Skin epidermis (tissue), 12 donors: Measurements from ENCODE around the gene SLC5A10.

Experiments
- H3K27ac ChIP-seq, 21 experiments: fragments of 200-600 bp; sonication (generic) in 11 of 21; one replicate each; pipeline ENCODE4 v1.5.0; 2020; ENCODE audit warnings: mild to moderate bottlenecking in 3 of 21, inconsistent platforms in 2 of 21, moderate library complexity in 2 of 21
- H3K4me3 ChIP-seq, 7 experiments: fragments of 200-600 bp; sonication (generic) in 2 of 7; one replicate each; pipeline ENCODE4 v1.5.0; 2020; ENCODE audit warnings: inconsistent platforms in 2 of 7, mild to moderate bottlenecking in 2 of 7, moderate library complexity in 1 of 7

Gene SLC5A10

DNA sequence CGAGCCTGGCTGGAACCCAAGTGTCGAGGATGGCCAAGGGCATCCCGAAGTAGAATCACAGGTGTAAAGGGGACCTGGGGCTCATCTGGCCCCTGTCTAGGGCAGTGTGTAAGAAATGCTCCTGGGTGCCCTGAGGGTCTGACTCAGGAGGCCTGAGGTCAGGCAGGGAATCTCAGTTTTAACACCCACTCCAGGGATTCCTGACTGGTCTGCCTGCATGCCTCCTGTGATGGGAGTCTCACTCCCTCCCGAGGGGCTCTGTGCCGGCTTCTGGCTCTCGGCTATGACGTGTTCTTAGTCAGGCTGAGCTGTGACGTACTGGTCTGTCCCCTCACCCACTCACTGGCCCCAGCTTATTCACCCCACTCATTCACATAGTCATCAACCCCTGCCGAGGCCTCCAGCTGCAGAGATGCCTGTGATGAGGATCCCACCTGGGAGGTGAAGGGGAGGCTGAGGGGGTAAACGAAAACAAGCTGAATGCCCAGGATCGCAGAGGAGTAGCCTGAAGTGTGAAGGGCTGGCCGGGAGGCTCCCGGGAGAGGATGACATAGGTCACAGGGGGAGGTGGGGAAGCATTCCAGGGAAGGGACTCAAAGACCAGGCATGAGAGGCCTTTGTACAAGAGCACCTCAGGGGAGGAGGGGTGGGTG is 28.8 kb downstream of the SLC5A10 start:
- Histone ChIP-seq H3K27ac (peak overlapping the region in 3 of 21 experiments; percentile 63 to 81 (median 81)), H3K4me3 (no peak overlapping the region)

DNA sequence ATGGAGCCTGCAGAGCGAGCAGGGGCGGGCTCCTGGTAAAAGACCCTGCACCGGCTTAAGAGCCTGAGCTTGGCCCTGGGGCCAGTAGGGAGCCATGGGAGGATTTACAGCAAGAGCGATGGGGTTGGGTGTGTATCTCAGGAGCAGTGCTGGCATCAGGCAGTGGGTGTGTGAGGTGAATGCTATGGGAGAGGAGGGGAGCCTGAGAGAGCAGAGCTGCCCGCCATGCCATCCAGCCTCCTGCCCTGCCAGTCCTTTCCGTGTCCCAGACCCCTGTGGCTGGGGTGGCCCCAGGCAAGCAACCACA is 29.3 kb downstream of the SLC5A10 start:
- Histone ChIP-seq H3K4me3 (no peak overlapping the region), H3K27ac (peak overlapping the region in 10 of 21 experiments; percentile 23 to 81 (median 48))

DNA sequence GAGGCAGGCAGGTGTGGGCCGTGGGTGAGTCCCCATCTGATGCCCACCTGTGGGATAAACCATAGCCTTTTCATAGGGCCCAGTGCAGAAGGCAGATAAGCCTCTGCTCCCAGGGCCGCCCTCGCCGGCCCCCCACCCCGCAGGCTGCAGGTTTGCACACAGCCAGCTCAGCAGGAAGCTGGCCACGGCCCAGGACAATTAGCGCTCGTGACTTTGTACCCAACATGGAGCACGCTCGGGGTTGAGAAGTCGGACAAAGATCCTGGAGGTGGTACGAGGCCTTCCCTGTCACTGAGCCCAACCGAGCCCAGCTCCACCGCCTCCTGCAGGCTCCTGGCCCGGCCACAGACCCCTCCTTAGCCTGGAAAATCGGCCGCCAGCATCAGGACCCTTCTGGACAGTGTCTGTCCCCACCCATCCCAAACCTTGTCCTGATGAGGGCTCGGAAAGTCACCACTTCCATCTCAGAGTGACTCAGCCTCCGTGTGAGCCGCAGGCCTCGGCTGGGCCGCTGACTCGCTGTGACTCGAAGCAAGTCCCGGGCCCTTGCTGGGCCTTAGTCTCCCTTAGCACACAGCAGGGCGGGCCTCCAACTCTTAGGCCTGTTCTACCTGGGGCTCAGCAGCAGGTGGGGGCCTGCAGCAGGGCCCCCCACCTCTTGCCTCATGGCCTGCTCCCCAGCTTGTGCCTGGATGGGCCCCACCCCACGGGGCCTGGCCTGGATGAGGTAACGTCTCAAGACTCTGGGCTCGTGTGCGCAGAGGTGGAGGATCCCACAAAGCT is 29.9 kb downstream of the SLC5A10 start:
- H3K27ac ChIP-seq, result peak overlapping the region in 18 of 21 experiments; percentile 6 to 81 (median 54)
- H3K4me3 ChIP-seq, result no peak overlapping the region

DNA sequence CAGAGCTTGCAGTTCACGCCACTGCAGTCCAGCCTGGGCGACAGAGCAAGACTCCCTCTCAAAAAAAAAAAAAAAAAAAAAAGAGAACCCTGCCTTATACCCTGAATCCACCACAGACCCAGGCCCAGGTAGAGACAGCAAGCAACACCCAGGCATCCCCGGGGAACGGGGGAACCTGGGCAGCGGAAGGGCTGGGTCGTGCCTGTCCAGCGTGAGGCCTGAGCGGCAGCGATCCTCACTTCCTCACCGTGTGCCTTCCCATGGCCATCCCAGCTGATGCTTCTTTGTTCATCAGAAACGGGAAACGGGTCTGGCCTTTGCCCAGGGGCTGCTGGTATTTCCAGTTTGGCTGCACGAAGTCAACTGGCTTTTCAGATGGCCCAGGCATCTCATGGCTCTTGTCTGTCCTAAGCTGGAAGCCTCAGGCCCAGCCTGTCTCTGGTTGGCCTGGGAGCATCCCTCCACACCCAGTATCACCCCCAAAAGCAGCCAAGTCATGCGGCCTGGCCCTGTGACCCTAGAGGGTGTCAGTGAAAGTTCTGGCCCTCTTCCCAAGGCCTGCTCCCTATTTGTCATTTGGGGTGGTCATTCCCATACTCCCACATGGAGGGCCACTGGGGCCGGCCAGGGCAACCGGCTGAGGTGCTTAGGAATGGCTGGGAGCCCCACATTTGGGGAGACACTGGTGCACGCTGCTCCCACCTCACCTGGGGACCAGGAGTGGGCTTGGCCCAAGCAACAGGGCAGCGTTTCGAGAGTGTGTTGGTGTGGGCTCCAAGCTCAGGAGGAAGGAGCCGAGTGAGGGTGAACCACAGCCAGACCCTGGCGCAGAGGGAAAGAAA is 32.5 kb downstream of the SLC5A10 start:
- Histone ChIP-seq H3K27ac (peak overlapping the region in 1 of 21 experiments; percentile 39), H3K4me3 (no peak overlapping the region)

DNA sequence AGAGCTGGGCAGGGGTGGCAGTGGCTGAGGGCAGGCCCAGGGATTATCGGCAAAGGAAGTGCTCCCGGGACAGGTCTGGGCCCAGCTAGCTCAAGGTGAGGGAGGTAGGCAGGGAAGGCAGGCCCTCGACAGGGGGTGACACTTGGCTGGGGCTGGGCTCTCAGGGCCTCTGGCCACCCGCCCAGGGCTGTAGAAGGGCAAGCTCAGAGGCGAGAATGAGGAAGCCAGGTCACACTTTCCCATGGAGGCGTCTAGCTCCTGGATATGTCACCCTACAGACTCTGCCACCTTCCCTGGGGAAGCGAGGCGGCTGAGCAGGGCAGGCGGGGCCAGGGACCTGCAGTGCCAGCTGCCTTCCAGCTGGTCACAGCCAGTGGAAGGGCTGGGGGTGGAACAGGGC is 33.5 kb downstream of the SLC5A10 start:
- Histone ChIP-seq H3K4me3 (no peak overlapping the region), H3K27ac (peak overlapping the region in 8 of 21 experiments; percentile 4 to 60 (median 40))

DNA sequence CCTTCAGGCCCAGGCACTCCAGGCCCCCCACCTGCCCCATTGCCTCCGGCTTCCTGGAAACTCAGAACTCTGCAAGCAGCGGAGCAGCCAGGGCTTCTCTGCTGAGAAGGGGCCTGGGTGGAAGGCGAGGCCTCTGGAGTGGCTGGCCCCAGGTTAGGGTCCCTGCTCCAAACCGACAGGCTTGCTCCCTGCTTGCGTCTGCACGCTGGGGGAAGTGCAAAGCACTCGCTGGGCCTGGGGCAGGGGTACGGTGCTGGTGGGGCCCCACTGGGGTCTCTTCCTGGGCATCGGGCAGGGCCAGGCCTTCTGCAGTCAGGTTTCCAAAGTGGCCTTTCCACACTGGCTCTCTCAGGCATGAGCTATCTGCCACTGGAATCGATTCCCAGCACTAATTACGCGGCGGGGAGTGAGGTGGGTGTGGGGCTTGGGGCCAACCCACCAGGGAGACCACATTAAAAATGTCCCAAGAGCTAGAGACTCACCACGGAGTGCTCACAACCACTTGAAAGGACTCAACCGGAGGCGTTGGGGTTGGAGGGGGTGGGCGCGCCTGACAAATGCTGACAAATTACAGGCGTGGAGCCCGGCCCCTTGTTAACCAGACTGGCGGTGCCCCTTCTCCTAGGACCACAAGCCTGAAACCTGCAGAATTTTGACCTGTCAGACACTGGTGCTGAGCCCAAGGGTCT is 34.7 kb downstream of the SLC5A10 start:
- Histone ChIP-seq H3K4me3 (no peak overlapping the region), H3K27ac (no peak overlapping the region)

DNA sequence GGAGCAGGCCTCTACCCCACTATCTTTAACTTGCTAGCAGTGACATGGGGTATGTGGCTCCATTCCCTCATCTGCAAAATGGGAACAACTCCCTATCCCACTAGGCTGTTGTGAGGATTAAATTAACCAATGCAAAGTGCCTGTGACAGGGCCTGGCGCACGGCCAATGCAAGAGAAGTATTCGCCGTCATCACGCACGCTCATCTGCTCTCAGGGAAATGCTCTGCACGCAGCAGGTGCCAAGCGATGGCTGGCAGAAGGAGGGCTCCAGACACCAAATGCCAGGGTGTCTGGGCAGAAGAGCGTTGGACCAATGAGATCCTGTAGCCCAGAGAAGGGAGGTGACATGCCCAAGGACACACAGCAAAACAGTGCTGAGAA is 35.3 kb downstream of the SLC5A10 start:
- no peak overlapping the region for H3K4me3 ChIP-seq
- H3K27ac ChIP-seq, result no peak overlapping the region

DNA sequence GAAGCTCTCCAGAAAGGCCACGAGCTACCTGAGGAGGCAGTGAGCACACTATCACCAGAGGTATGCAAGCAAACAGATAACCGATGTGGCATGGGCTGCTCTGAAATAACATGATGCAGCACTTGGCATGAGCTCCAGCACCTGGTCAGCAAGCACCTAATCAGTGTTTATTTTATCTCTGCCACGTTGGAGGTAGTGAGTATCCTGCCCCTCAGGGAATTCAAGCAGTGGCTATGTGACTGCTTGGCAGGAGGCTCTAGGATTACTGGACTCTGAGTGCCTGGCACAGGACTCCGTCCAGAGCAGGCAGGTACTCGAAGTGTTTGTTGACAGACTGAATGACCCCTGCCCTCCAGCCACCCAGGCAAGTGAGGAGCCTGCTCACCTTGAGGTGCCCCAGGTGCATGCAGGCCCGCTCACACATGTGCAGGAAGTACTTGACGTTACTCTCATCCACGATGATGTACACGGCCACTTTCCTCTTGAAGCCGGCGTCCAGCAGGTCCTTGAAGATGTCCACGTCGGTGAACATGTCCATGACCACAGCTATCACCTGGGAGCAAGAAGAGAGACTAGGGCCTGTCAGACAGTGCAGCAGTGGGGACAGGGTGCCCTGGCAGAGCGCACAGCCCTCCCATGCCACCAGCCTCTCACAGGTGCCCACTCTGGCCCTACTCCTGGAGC is 36.0 kb downstream of the SLC5A10 start:
- peak overlapping the region in 2 of 21 experiments; percentile 2 to 18 for H3K27ac ChIP-seq
- no peak overlapping the region for H3K4me3 ChIP-seq

DNA sequence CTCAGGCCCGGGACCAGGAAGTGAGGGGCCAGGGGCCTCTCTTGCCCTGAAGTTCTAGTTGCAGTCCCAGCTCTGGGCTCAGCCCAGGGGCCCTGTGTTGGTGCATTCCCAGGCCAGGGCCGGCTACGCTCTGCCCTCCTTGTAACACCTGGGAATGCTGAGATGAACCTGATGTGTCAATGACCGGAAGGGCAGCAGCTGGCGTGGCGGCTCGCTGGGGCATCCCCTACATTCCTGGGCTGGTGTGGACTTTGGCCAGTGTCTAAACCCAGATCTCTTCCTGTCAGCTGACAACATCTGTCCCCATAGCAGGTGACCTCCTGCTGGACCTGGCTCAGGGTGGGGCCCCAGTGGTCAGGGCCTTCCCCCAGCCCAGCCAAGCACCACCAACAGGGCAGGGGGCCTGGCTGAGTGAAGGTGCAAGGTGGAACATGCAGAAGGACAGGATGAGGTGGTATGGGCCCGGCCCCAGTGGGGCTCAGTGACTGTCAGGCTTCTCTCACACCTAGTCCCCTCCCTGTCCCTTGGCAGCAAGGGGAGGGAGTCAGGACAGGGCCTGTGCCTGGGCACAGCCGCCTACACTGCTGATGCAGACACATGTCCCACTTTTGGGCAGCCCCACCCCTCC is 36.7 kb downstream of the SLC5A10 start:
- no peak overlapping the region for H3K4me3 ChIP-seq
- H3K27ac ChIP-seq, result peak overlapping the region in 6 of 21 experiments; percentile 2 to 55 (median 18)

DNA sequence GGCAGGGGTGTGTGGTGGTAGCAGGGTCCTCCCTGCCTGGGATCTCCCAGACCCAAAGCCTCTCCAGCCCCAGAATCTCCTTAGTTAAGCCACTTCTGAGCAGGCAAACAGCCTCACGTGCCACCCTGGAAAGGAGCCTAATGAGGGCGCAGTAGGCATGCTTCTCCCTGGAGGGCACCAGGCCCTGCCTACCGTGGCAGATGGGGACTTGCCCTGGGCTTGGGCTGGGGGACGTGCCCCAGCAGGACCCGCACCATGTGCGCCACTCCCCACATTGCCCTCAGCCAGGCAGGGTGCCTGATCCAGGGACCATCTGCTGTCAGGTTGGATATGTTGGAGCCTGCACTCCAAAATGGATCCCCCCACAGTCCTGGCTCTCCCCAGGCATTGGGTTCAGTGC is 38.4 kb downstream of the SLC5A10 start:
- H3K4me3 ChIP-seq, result no peak overlapping the region
- peak overlapping the region in 7 of 21 experiments; percentile 18 to 60 (median 47) for H3K27ac ChIP-seq

DNA sequence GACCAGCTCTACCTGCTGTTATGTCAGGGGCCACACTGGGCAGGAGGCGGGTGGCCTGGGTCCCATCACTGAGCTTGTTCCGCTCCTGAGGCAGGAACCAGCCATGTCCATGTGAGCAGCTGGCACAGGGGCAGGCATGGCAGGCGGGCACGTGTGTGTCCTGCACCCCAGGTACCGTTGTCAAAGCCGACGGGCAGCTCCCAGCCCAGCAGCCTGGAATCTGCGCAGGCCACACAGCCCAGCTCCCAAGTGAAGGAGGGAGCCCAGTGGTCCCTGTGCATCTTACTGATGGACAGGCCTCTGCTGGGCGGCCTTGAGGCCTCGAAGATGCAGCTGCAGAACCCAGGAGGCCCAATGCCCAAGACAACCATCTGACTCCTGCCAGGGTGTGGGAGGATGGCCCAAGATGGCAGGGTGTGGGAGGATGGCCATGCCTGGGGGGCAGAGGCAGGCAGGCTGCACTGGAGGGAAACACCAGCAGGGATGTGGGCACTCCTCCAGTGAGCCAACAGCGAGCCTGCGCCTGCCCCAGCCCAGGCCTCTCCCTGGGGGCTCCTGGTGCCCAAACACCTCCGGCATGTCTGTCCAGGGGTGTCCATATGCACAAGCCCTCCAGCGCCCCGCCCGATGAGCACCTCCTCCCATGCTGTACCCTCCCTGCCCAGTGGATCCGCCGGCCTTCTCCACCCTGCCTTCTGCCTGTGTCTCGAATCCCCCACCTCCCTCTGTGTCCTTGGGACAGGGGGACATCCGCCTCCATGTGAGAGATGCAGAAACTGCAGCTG is 39.8 kb downstream of the SLC5A10 start:
- Histone ChIP-seq H3K27ac (peak overlapping the region in 9 of 21 experiments; percentile 18 to 65 (median 45)), H3K4me3 (no peak overlapping the region)

DNA sequence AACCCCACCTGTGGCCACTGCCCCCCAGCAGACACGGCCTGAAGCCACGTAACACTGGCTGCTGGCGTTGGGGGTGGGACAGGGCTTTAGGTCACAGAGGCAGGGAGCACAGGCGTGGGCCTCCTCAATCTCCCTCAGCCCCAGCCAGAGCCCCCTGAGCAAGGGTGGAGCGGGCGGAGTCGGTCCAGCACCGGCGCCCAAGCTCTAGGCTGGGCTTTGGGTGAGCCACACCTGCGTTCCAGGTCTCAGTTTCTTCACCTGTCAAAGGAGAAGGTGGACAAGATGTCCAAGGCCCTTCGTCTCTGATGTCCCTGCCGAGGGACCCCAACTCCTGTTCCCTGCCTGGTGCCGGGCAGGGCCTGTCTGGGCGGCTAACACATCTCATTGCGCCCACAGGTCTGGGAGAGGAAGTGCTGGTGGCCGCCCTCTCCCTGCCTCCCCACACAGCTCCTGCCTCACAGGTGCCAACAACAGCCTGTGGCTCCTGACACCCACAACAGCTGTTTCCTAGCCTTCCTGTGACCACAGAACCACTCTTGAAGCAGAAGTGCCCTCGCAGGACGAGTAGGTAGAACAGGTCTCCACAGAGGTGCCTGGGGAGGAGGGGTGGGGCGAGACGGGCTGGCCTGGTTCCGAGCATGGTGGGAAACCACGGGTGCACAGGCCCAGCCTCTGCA is 40.6 kb downstream of the SLC5A10 start:
- H3K27ac ChIP-seq, result peak overlapping the region in 9 of 21 experiments; percentile 4 to 65 (median 53)
- H3K4me3 ChIP-seq, result no peak overlapping the region

DNA sequence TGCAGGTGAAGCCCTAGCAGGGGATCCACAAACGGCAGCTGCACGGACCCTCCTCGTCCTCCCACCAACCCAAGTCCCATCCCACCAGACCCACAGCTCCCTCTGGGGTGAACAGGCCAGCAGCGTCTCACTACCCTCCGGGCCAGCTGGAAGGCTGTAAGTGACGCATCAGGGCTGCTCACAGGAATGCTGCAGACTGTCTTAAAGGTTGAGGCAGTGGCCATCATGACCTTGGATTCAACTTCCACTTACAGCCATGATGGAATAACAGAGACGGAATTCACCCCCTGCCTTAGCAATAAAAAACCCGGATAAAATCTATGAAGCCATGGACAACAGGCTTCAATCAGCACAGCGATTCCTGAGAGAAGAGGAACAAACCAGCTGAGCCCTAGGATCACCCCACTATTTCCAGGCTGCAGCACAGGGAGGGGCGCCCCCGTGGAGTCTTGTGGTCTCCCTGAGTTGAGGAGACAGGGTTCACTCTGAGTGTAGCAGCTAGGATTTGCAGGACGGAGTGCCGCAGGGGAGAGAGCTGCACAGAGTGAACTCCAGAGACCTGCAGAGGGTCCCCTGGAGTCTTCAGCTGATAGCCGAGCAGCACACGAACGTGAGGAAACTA is 42.1 kb downstream of the SLC5A10 start:
- Histone ChIP-seq H3K4me3 (no peak overlapping the region), H3K27ac (peak overlapping the region in 4 of 21 experiments; percentile 17 to 51 (median 25))

DNA sequence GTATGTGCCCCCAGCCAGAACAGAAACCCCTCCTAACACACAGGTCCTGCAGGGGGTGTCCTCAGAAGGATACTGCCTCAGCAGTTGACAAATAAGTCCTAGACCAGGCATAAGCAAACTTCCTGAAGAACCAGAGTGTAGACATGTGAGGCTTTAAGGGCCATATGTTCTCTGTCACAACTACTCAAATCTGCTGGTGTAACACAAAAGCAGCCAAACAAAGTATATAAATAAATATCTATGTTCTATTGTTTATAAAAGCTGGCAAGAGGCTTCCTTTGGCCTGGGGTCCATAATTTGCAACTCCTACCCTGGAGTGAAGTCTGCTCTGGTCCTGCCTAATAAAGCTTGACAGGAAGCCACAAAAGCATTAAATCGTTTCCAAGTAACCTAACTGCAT is 42.7 kb downstream of the SLC5A10 start:
- Histone ChIP-seq H3K27ac (peak overlapping the region in 1 of 21 experiments; percentile 17), H3K4me3 (no peak overlapping the region)

DNA sequence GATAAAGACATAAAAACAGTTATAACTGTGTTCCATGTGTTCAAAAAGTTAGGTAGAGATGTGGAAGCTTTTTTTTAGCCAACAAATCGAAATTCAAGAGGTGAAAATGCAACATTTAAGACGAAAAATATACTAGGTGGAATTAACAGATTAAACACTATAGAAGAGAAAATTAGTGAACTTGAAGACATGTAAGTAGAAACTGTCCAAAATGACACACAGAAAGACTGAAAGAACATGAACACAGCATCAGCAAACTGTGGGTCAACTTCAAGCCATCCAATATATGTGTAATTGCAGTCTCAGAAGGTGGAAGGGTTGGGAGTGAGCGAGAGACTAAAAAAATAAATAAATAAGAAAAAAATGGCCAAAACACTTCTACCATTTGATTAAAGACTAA is 43.3 kb downstream of the SLC5A10 start:
- Histone ChIP-seq H3K4me3 (no peak overlapping the region), H3K27ac (no peak overlapping the region)

DNA sequence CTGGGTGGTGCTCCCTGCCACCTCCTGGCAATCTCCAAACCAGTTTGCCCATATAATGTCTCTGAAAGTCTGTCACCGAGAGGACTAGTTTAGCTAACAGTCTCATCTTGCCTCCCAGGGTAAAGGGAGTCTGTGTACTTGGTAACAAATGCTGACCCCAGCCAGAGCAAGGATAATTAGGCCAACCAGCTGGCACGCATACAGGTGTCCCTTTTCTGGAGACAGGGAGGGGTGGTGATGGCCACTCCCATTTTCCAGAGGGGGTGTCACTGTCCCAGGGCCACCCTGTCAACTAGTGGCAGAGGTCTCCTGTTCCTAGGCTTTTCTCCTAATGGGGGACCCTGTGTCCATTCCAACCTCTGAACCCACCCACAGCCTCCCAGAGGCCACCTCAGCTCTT is 44.5 kb downstream of the SLC5A10 start:
- no peak overlapping the region for H3K27ac ChIP-seq

DNA sequence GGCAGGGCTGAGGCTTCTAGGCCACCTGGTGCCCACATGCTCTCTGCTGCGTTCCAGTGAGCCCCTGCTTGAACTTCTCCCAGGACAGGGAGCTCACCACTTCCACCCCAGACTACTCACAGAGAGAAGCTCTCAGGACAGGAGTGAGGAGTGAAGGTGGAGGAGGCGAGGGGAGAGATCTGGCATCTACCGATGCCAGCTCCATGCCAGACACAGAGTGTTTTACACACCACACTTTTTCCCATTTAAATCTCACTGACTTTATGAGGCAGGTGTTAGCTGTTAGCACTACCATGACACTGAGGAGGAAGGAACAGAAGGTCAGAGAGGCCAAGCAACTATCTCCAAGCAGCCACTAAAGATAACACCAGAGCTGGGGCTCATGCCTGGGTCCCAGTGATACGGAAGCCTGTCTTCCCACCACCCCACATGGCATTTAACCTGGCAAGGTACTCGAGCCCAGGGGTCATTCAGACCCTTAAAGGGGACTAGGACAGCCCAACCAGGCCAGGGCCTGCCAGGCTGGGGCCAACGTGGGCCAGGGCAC is 45.8 kb downstream of the SLC5A10 start:
- H3K4me3 ChIP-seq, result no peak overlapping the region
- H3K27ac ChIP-seq, result peak overlapping the region in 6 of 21 experiments; percentile 35 to 93 (median 85)

More for the DNA sequence above, 44.5 kb downstream of the SLC5A10 start:
- H3K4me3 ChIP-seq, result no peak overlapping the region
